ENCODE results near the gene RRP8.

DNA sequence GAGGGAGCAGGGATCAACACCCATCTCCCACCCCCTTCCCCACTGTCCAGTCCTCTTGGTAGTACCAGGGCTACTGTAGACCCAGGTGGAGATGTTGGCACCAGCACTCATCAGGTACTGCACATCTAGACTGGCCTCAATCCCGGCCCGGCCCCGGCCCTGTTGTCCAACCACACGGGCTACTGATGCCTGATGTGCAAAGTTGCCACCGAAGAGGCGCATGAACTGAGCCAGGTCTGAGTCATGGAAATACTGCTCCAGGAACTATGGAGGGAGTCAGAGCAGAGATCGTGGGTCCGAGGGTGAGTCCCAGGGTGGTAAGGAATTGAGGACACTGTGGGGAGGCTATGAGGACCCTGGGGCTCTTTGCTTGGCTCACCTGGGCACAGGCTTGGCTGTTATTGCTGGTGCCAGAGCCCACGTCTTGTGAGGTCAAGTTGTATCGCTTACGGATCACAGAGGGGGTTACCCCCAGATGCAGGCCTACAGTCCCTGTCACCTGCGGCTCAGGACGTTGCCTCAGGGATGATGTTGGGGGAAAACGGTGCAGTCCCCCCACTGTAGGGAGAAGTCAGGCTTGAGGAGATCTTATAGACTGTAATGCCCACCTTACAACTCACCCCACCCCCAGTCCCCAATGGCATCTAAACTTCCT lies 13.3 kb upstream of the RRP8 start:
- no peak for TF ChIP-seq ZNF274 (IDR thresholded peaks at IDR 0.05; ENCODE audit: low read depth, low read length)
- TF ChIP-seq SUZ12 (IDR thresholded peaks at IDR 0.05; ENCODE audit: extremely low read depth, insufficient read depth, insufficient read length): no peak
- no peak for TF ChIP-seq YY1 (IDR thresholded peaks at IDR 0.05; ENCODE audit: insufficient read depth, insufficient read length)

Measured in NT2/D1 (cell line).